ENCODE data around the gene HESX1. TPM values are rescaled to one million over a fixed set of nuclear protein-coding genes. Genes with fewer than 3 reads are reported as not detected.

The HESX1 gene
- total and polyA plus RNA-seq, 2 of the 8 experiments (the other 6 are each of a cell fraction or from before 2014, with no cell fraction given) = 7.1 to 12.0 TPM

GRCh38 chr3:57169872-57170623 lies 29.7 kb downstream of the HESX1 start (continued):
- TF ChIP-seq BCL11A (IDR thresholded peaks at IDR 0.05; ENCODE audit: low read depth in 2 of 2, low read length in 2 of 2) (no peak), USF2 (IDR thresholded peaks at IDR 0.05; ENCODE audit: low read length) (no peak), ZNF274 (IDR thresholded peaks at IDR 0.05; ENCODE audit: borderline replicate concordance, extremely low read depth, low read length) (no peak), ASH2L (IDR thresholded peaks at IDR 0.05; ENCODE audit: low read length) (peak; percentile 54), KDM4A (IDR thresholded peaks at IDR 0.05; ENCODE audit: low read depth, low read length, severe bottlenecking) (peak; percentile 39)
- TF ChIP-seq, protein P1, sequence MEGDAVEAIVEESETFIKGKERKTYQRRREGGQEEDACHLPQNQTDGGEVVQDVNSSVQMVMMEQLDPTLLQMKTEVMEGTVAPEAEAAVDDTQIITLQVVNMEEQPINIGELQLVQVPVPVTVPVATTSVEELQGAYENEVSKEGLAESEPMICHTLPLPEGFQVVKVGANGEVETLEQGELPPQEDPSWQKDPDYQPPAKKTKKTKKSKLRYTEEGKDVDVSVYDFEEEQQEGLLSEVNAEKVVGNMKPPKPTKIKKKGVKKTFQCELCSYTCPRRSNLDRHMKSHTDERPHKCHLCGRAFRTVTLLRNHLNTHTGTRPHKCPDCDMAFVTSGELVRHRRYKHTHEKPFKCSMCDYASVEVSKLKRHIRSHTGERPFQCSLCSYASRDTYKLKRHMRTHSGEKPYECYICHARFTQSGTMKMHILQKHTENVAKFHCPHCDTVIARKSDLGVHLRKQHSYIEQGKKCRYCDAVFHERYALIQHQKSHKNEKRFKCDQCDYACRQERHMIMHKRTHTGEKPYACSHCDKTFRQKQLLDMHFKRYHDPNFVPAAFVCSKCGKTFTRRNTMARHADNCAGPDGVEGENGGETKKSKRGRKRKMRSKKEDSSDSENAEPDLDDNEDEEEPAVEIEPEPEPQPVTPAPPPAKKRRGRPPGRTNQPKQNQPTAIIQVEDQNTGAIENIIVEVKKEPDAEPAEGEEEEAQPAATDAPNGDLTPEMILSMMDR (IDR thresholded peaks at IDR 0.05; ENCODE audit: control extremely low read depth in 1 of 3, insufficient read depth in 1 of 3, low read depth in 1 of 3, low read length in 3 of 3) = peak; percentile 76 to 81 (median 79)

All from H1 (cell line).